SH-SY5Y (cell line): ENCODE data around the gene PHLPP2.

ENCODE experiments used
- GATA2 ChIP-seq: IDR thresholded peaks from 2 replicates; pipeline ENCODE4 v1.6.1; 2011; ENCODE audit warnings: mild to moderate bottlenecking, low read depth, low read length
- GATA3 ChIP-seq: IDR thresholded peaks from 2 replicates; pipeline ENCODE4 v1.6.1; 2011; ENCODE audit warnings: low read depth, mild to moderate bottlenecking, low read length, moderate library complexity

The PHLPP2 gene, protein sequence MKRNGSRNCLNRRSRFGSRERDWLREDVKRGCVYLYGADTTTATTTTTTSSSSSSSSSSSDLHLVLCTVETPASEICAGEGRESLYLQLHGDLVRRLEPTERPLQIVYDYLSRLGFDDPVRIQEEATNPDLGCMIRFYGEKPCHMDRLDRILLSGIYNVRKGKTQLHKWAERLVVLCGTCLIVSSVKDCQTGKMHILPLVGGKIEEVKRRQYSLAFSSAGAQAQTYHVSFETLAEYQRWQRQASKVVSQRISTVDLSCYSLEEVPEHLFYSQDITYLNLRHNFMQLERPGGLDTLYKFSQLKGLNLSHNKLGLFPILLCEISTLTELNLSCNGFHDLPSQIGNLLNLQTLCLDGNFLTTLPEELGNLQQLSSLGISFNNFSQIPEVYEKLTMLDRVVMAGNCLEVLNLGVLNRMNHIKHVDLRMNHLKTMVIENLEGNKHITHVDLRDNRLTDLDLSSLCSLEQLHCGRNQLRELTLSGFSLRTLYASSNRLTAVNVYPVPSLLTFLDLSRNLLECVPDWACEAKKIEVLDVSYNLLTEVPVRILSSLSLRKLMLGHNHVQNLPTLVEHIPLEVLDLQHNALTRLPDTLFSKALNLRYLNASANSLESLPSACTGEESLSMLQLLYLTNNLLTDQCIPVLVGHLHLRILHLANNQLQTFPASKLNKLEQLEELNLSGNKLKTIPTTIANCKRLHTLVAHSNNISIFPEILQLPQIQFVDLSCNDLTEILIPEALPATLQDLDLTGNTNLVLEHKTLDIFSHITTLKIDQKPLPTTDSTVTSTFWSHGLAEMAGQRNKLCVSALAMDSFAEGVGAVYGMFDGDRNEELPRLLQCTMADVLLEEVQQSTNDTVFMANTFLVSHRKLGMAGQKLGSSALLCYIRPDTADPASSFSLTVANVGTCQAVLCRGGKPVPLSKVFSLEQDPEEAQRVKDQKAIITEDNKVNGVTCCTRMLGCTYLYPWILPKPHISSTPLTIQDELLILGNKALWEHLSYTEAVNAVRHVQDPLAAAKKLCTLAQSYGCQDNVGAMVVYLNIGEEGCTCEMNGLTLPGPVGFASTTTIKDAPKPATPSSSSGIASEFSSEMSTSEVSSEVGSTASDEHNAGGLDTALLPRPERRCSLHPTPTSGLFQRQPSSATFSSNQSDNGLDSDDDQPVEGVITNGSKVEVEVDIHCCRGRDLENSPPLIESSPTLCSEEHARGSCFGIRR (N-terminal part only)

GRCh38 chr16:71724320-71724751 lies at the start of gene PHLPP2:
PHLPP2 (minus strand) TSS chr16:71724701; CDS start chr16:71714795, 9,906 bp downstream.
- TF ChIP-seq GATA2, result no peak
- no peak for TF ChIP-seq GATA3

- no peak for TF ChIP-seq GATA3
- TF ChIP-seq GATA2, result no peak
Measured at GRCh38 chr16:71771571-71771970, 47.1 kb upstream of the PHLPP2 start.

- TF ChIP-seq GATA2 (no peak), GATA3 (no peak)
Measured at GRCh38 chr16:71769222-71769621, 44.7 kb upstream of the PHLPP2 start.

DNA sequence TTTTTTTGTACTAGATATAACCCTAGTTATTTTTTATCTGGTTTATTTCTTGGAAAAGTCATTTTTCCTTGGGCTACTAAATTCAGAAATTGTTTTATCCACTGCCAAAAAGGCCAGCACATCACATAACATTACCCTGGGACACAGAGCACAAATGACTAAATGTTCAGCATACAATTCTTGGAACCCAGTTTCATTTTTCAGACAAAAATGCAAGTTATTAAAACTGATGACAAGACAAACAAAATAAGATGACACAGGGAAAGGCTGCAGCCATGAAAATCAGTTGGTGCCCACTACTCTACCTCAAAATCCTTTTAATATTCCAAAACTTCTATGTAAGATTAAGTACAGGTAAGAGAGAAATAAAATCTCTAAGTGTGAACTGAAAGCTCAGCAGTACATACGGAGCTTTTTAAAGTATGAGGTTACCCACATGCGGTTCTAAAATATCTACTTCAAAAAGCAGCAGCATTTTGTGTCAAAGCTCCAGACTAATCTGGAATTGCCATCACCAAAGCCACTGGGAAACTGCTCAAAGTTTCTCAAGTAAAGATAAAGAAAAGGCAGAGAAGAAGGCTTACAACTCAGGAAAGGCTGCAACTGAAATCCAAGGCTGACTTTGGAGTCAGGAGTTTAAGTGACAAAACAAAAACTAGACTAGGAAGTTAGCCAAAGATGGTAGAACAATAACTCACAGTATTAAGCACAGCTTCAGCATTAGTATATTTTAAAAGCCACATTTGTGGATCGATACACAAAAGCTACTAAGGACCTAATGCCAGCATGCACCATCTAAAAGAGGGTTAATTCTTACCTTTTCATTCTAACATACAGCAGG lies 42.8 kb upstream of the PHLPP2 start:
- TF ChIP-seq GATA2, result no peak
- TF ChIP-seq GATA3, result no peak

DNA sequence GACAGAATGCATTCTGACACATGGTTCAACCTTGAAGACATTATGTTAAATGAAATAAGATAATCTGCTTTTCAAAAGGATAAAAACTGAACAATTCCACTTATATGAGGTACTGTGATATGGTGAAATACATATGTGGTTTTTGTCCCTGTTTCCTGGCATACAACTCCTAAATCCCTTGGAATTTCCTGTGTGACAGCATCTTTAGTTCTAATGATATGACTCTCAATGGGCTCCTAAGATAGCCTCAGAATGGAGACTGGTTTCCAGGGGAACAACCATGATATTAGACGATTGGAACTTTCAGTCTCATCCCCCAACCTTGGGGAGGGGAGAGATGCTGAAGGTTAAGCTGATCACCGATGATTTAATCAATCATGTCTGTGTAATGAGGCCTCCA lies 37.7 kb upstream of the PHLPP2 start:
- TF ChIP-seq GATA3, result no peak
- no peak for TF ChIP-seq GATA2

DNA sequence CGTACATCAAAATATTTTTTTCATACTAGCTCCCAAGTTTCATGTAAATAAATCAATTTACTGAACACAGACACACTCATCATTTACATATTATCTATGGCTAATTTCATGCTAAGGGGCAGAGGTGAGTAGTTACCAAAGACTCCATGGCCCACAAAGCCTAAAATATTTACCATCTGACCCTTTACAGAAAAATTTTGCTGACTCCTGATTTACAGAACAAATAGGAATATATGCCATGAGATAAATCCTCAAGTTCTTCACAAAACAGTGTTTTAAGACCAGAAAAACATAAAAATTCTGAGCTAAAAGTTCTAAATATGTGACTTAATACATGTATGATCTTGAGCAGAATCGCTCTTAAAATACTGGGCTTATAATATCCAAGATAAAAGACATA lies 36.6 kb upstream of the PHLPP2 start:
- no peak for TF ChIP-seq GATA2
- no peak for TF ChIP-seq GATA3

DNA sequence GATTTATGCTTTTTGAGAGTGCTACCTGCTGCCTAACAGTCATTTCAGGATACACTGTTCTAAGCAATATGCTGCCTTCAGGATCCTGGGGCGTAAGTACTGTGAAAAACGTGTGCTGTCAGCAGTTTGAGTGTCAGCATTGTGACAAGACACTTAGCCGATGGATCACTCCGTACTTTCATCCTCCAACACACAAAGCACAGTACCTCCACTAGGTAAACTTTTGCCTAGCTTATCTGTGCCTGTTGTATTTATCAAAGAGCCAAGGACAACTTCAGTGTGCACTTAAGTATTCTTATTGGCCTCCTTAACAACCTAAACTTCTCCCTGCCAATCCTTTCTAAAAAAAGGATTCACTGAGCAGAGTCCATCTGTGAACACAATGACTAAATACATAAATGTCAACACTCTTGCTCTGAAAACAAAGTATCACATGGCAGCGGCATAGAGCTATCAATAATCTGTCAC lies 33.8 kb upstream of the PHLPP2 start:
- TF ChIP-seq GATA2, result no peak
- no peak for TF ChIP-seq GATA3

- TF ChIP-seq GATA2 (no peak), GATA3 (no peak)
Measured at GRCh38 chr16:71754652-71755051, 30.2 kb upstream of the PHLPP2 start.

DNA sequence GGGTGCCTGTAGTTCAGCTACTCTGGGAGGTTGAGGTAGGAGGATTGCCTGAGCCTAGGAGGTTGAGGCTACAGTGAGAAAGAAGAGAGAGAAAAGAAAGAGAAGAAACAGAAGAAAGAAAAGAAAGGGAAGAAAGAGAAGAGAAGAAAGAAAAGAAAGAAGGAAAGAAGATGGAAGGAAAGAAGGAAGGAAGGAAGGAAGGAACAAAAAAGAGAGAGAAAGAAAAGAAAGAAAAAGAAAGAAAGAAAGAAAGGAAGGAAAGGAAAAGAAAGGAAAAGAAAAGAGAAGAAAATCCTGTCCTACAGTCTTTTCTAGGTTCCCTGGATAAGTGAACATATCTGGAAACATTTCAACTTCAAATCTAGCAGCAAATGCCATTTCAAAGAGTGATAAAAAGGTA lies 29.6 kb upstream of the PHLPP2 start:
- TF ChIP-seq GATA3, result no peak
- no peak for TF ChIP-seq GATA2

- TF ChIP-seq GATA3 (no peak), GATA2 (no peak)
Measured at GRCh38 chr16:71748226-71748625, 23.7 kb upstream of the PHLPP2 start.

GRCh38 chr16:71746442-71747046 lies 22.0 kb upstream of the PHLPP2 start:
- TF ChIP-seq GATA2 (no peak), GATA3 (no peak)

DNA sequence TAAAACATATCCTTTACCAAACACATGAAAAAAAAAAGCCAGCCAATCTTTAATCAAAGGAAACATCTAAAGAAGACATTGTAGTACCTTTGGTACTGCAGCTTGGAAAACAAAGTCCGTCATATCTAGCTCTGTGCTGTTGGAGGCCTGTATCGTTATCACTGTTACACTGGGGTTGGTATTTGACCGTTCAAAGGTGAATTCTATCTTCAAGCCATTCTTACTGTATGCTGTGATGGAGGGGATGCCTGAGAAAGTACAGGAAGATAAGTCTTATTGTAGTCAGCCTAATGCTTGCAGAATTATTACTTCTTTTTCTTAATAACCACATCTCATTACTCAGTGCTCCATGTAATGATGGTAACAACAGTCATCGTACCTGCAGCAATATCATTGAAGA lies 14.4 kb upstream of the PHLPP2 start:
- no peak for TF ChIP-seq GATA3
- TF ChIP-seq GATA2, result no peak

DNA sequence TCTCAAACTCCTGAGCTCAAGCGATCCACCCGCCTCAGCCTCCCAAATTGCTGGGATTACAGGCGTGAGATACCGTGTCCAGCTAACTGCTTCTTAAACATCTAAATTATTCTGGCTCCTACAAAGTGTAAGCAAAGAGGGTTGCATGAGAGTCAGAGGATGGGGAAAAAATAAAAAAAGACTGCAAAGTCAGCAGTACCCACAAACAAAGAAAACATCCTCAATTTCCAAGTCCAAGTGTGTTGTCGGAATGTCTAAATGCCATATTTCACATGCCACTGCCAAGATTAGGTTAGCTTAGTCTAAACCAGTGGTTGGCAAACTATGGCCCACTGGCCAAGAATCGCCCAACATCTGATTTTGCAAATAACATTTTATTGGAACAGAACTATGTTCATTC lies 13.0 kb upstream of the PHLPP2 start:
- no peak for TF ChIP-seq GATA2

DNA sequence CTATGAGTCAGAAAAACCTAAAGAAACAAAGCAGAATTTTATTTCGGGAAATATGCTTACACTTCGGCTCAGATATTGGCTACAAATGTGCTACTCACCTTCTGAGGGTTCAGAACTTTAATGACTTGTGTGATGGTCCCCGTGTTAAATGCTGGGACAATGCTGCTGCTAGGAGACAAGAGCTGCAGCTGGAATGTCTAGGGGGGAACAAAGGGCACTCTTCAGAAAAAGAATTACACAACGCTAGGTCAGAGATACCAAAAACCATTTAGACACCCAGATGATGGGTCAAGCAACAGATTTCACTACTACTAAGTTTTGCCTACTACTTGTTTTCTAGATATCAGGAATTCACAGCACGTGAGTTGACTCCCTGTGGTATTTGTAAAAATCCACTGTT lies 10.0 kb upstream of the PHLPP2 start:
- no peak for TF ChIP-seq GATA2
- TF ChIP-seq GATA3, result no peak
